GM23338 (cell line): ENCODE data around the gene NXPE4. TPM values are rescaled to one million over a fixed set of nuclear protein-coding genes. Genes with fewer than 3 reads are reported as not detected.

Experiments
- ATAC-seq: fragments of 200-7000 bp; cut with Tn5 transposase; 3 replicates; pipeline ENCODE4 v1.9.1; 2020
- DNase-seq: peaks from one replicate; pipeline ENCODE4 v3.0.0-alpha.2; 2015; ENCODE audit warnings: low spot score
- H2AFZ ChIP-seq: fragments of 200-600 bp; sonication (generic); 2 replicates; pipeline ENCODE4 v1.8.0; 2016; ENCODE audit warnings: antibody characterized with exemption, mild to moderate bottlenecking, moderate library complexity
- H3F3A ChIP-seq: fragments of 200-600 bp; sonication (generic); replicated peaks from 2 replicates; pipeline ENCODE4 v1.8.0; 2017; ENCODE audit warnings: antibody characterized with exemption, mixed run types, low read depth
- H3K27ac ChIP-seq: fragments of 200-600 bp; sonication (generic); 2 replicates; pipeline ENCODE4 v1.6.1; 2016; ENCODE audit warnings: low read depth
- H3K27me3 ChIP-seq: fragments of 200-600 bp; sonication (generic); 2 replicates; pipeline ENCODE4 v1.8.0; 2016; ENCODE audit warnings: mild to moderate bottlenecking, mixed run types, moderate library complexity; ENCODE audit not compliant: insufficient read depth
- H3K36me3 ChIP-seq: fragments of 200-600 bp; sonication (generic); 2 replicates; pipeline ENCODE4 v1.8.0; 2016; ENCODE audit warnings: mild to moderate bottlenecking; ENCODE audit not compliant: insufficient read depth
- H3K4me1 ChIP-seq: fragments of 200-600 bp; sonication (generic); 2 replicates; pipeline ENCODE4 v1.8.0; 2016; ENCODE audit warnings: mild to moderate bottlenecking, moderate library complexity; ENCODE audit not compliant: insufficient read depth
- H3K4me2 ChIP-seq: fragments of 200-600 bp; sonication (generic); 2 replicates; pipeline ENCODE4 v1.7.1; 2017; ENCODE audit warnings: mixed run types
- H3K4me3 ChIP-seq: fragments of 200-600 bp; sonication (generic); 2 replicates; pipeline ENCODE4 v1.6.1; 2016; ENCODE audit warnings: mixed run types
- H3K79me2 ChIP-seq: fragments of 200-600 bp; sonication (generic); replicated peaks from 2 replicates; pipeline ENCODE4 v1.8.0; 2017; ENCODE audit warnings: mild to moderate bottlenecking; ENCODE audit not compliant: insufficient read depth
- H3K9me2 ChIP-seq: fragments of 200-600 bp; sonication (generic); 2 replicates; pipeline ENCODE4 v1.8.0; 2017; ENCODE audit not compliant: insufficient read depth
- H4K20me1 ChIP-seq: fragments of 200-600 bp; sonication (generic); replicated peaks from 2 replicates; pipeline ENCODE4 v1.8.0; 2017; ENCODE audit warnings: mild to moderate bottlenecking; ENCODE audit not compliant: insufficient read depth
- H3K27ac Mint-ChIP-seq: 2 replicates; pipeline ENCODE4 v1.8.0; 2020; ENCODE audit warnings: inconsistent platforms, mild to moderate bottlenecking, moderate library complexity, mixed read lengths
- H3K27me3 Mint-ChIP-seq: 3 replicates; pipeline ENCODE4 v1.8.0; 2022; ENCODE audit warnings: low read depth, mild to moderate bottlenecking, moderate library complexity, mixed read lengths, inconsistent platforms; ENCODE audit not compliant: insufficient read depth, poor library complexity
- H3K36me3 Mint-ChIP-seq: 3 replicates; pipeline ENCODE4 v1.8.0; 2021; ENCODE audit warnings: low read depth, mild to moderate bottlenecking, inconsistent platforms, moderate library complexity, mixed read lengths
- H3K4me1 Mint-ChIP-seq: 3 replicates; pipeline ENCODE4 v1.8.0; 2020; ENCODE audit warnings: mild to moderate bottlenecking, inconsistent platforms, mixed read lengths
- H3K4me3 Mint-ChIP-seq: 3 replicates; pipeline ENCODE4 v1.8.0; 2021; ENCODE audit warnings: moderate library complexity, mild to moderate bottlenecking, inconsistent platforms, mixed read lengths
- H3K9me3 Mint-ChIP-seq: 3 replicates; pipeline ENCODE4 v1.8.0; 2020; ENCODE audit warnings: moderate library complexity, mild to moderate bottlenecking, inconsistent platforms, mixed read lengths
- CREB1 ChIP-seq: fragments of 250-450 bp; sonication (Bioruptor Pico); IDR thresholded peaks from 2 replicates; pipeline ENCODE4 v1.5.0; 2020; ENCODE audit warnings: low read depth, mild to moderate bottlenecking, moderate library complexity
- EZH2 ChIP-seq: fragments of 200-600 bp; sonication (generic); IDR thresholded peaks from one replicate; pipeline ENCODE4 v1.8.0; 2017; ENCODE audit warnings: antibody characterized with exemption, mild to moderate bottlenecking, low read depth; ENCODE audit not compliant: unreplicated experiment
- EZH2phosphoT487 ChIP-seq: fragments of 200-600 bp; sonication (generic); IDR thresholded peaks from one replicate; pipeline ENCODE4 v1.8.1; 2018; ENCODE audit warnings: antibody characterized with exemption; ENCODE audit not compliant: unreplicated experiment
- JUNB ChIP-seq: IDR thresholded peaks from one replicate; pipeline ENCODE4 v1.6.1; 2016; ENCODE audit warnings: antibody characterized with exemption; ENCODE audit not compliant: unreplicated experiment
- NANOG ChIP-seq: IDR thresholded peaks from 2 replicates; pipeline ENCODE4 v1.6.1; 2016; ENCODE audit warnings: antibody characterized with exemption, borderline replicate concordance
- POLR2AphosphoS5 ChIP-seq: IDR thresholded peaks from 2 replicates; pipeline ENCODE4 v1.6.1; 2016; ENCODE audit warnings: antibody characterized with exemption, low read depth
- REST ChIP-seq: IDR thresholded peaks from one replicate; pipeline ENCODE4 v1.6.1; 2018; ENCODE audit warnings: antibody characterized with exemption; ENCODE audit not compliant: unreplicated experiment
- STAT1 ChIP-seq: IDR thresholded peaks from one replicate; pipeline ENCODE4 v1.6.1; 2016; ENCODE audit warnings: antibody characterized with exemption; ENCODE audit not compliant: unreplicated experiment
- ZNF114 ChIP-seq: fragments of 250-450 bp; sonication (Bioruptor Pico); IDR thresholded peaks from 2 replicates; pipeline ENCODE4 v1.5.0; 2020; ENCODE audit warnings: mild to moderate bottlenecking, moderate library complexity
- ZNF331 ChIP-seq: fragments of 250-450 bp; sonication (Bioruptor Pico); IDR thresholded peaks from 2 replicates; pipeline ENCODE4 v1.5.0; 2020; ENCODE audit warnings: low read depth, mild to moderate bottlenecking, moderate library complexity
- polyA plus RNA-seq: library from polyadenylated mRNA; unstranded; fragments of >200 nt; fragmentation: Nextera tagmentation; extraction: Ambion mirVana; gene quantifications from 2 replicates; pipeline ENCODE4 v1.2.1, GENCODE V29; 2016
- total RNA-seq: library from RNA; depleted of rRNA; stranded (reverse); fragments of >200 nt; shearing (Covaris generic); gene quantifications from 2 replicates; pipeline ENCODE4 v1.2.3, GENCODE V29; 2014
- TF ChIP-seq, protein P1 (sequence below), 2 experiments: fragments of 200-600 bp in 1 of 2; sonication (generic) in 1 of 2; conservative IDR thresholded peaks; 2 replicates each; pipeline versions ENCODE4 v1.5.1 to v1.6.1; 2016 to 2017; ENCODE audit warnings: antibody characterized with exemption in 2 of 2, low read depth in 2 of 2, mild to moderate bottlenecking in 2 of 2, moderate library complexity in 1 of 2

NXPE4 gene
- total and polyA plus RNA-seq, 2 experiments from 2014 or later, result not detected

- TF ChIP-seq REST (no peak), EZH2 (no peak), JUNB (no peak), ZNF331 (no peak)
These were observed 32.5 kb downstream of the NXPE4 start (continued) for GRCh38 chr11:114563077-114563476.

DNA sequence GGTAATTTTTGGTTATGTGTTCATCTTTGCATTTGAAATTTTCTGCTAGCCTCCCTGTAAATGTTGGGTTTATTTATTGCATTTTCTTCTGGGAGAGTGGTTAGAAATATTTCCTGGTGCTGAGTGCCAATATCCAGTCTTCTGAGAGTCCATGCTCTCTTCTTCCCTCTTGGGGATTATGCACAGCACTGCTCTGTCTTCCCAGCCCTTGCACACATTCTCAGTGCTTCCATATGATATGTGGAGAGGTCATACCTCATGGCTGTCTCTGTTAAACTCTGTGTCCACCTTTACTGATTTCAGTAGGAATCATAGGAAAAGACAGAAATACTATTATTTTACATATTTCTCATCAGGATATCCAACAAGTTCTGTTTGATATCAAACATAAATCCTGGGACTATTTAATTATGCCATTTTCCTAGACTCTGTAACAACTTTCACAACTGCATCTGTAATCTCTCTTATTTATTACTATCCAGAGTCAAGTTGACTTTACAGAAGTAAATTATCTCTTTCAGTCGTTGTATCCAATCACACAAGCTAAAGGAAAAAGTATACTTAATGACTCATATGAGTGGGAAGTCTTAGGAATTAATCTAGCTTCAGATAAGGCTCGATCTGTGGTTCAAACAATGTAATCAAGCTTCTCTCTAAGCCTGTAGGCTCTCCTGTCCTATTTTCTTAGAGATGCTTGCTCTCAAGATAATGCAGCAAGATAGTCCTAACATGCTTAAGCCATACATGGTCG, 33.2 kb downstream of the NXPE4 start:
- DNase-seq, result no peak
- ATAC-seq, result no peak
- H3K9me3 Mint-ChIP-seq, result no peaks in the 10 kb centered on the region

GRCh38 chr11:114559425-114560310, 35.9 kb downstream of the NXPE4 start, which contains the start of gene NXPE1:
NXPE1 (minus strand) TSS chr11:114559881; CDS start chr11:114551201, 8,680 bp downstream.
- no peaks in the 10 kb centered on the region for H3K4me1 ChIP-seq
- peak within 1 kb of the TSS; percentile 49; the same call in 1 of the 2 replicates for H2AFZ ChIP-seq
- no peak within 1 kb of the TSS for H3K27ac ChIP-seq
- Mint-ChIP-seq H3K9me3 (no peaks in the 10 kb centered on the region), H3K36me3 (no peaks in the 10 kb centered on the region), H3K4me1 (peaks cover 9% of the 10 kb centered on the region), H3K27ac (peak within 1 kb of the TSS; percentile 35), H3K27me3 (peaks cover 2% of the 10 kb centered on the region), H3K4me3 (no peak within 1 kb of the TSS)
- no peaks in the 10 kb centered on the region for H4K20me1 ChIP-seq
- no peak within 1 kb of the TSS for H3K4me2 ChIP-seq
- TF ChIP-seq JUNB (no peak), EZH2phosphoT487 (no peak), ZNF114 (CRISPR knock-in tag) (no peak), EZH2 (no peak)
- TF ChIP-seq, protein P1, sequence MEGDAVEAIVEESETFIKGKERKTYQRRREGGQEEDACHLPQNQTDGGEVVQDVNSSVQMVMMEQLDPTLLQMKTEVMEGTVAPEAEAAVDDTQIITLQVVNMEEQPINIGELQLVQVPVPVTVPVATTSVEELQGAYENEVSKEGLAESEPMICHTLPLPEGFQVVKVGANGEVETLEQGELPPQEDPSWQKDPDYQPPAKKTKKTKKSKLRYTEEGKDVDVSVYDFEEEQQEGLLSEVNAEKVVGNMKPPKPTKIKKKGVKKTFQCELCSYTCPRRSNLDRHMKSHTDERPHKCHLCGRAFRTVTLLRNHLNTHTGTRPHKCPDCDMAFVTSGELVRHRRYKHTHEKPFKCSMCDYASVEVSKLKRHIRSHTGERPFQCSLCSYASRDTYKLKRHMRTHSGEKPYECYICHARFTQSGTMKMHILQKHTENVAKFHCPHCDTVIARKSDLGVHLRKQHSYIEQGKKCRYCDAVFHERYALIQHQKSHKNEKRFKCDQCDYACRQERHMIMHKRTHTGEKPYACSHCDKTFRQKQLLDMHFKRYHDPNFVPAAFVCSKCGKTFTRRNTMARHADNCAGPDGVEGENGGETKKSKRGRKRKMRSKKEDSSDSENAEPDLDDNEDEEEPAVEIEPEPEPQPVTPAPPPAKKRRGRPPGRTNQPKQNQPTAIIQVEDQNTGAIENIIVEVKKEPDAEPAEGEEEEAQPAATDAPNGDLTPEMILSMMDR (conservative IDR thresholded peaks at IDR 0.05; ENCODE audit: low read depth in 2 of 2), result no peak
- H3K9me2 ChIP-seq, result no peaks in the 10 kb centered on the region
- no peaks in the 10 kb centered on the region for H3K27me3 ChIP-seq
- H3K79me2 ChIP-seq, result no peaks in the 10 kb centered on the region
- ATAC-seq (no peak), DNase-seq (no peak)
- no peaks in the 10 kb centered on the region for H3F3A ChIP-seq
- no peak within 1 kb of the TSS for H3K4me3 ChIP-seq
- no peaks in the 10 kb centered on the region for H3K36me3 ChIP-seq

More for the DNA sequence above, 33.2 kb downstream of the NXPE4 start:
- H3K4me1 ChIP-seq, result peaks cover 5% of the 10 kb centered on the region; the same call in 1 of the 2 replicates
- H3K27me3 ChIP-seq, result no peaks in the 10 kb centered on the region
- H4K20me1 ChIP-seq, result no peaks in the 10 kb centered on the region
- no peaks in the 10 kb centered on the region; the same call in 1 of the 2 replicates for H3K9me2 ChIP-seq
- H3K4me1 Mint-ChIP-seq, result peaks cover 25% of the 10 kb centered on the region
- H3K27ac ChIP-seq, result no peak overlapping the region
- H3K27ac Mint-ChIP-seq, result no peak overlapping the region
- H2AFZ ChIP-seq, result no peak overlapping the region
- H3K4me3 Mint-ChIP-seq, result no peak overlapping the region
- TF ChIP-seq ZNF331 (no peak), JUNB (no peak), STAT1 (no peak), CREB1 (CRISPR knock-in tag) (no peak), POLR2AphosphoS5 (no peak), NANOG (no peak)
- H3K36me3 Mint-ChIP-seq, result no peaks in the 10 kb centered on the region
- peaks cover 3% of the 10 kb centered on the region for H3K27me3 Mint-ChIP-seq
- H3K4me2 ChIP-seq, result no peak overlapping the region
- no peak overlapping the region for H3K4me3 ChIP-seq
- H3K79me2 ChIP-seq, result no peaks in the 10 kb centered on the region
- no peaks in the 10 kb centered on the region for H3K36me3 ChIP-seq
- H3F3A ChIP-seq, result no peaks in the 10 kb centered on the region
